Neutrophil (primary cell): Measurements from ENCODE around the gene UBP1.

Source experiments
- H3K27ac ChIP-seq: fragments of 200-600 bp; sonication (generic); 2 replicates; pipeline ENCODE4 v1.5.1; 2016; ENCODE audit warnings: mild to moderate bottlenecking, moderate library complexity
- H3K27me3 ChIP-seq: fragments of 200-600 bp; sonication (generic); 2 replicates; pipeline ENCODE4 v1.6.0; 2016; ENCODE audit warnings: mild to moderate bottlenecking
- H3K36me3 ChIP-seq: fragments of 200-600 bp; sonication (generic); 2 replicates; pipeline ENCODE4 v1.5.1; 2017
- H3K4me1 ChIP-seq, 2 experiments: fragments of 200-600 bp in 1 of 2; sonication (generic) in 1 of 2; 1 replicate in 1 of 2; 2 replicates in 1 of 2; pipeline versions ENCODE4 v1.5.1 to v1.6.1; 2013 to 2016; ENCODE audit warnings: low read depth in 1 of 2, low read length in 1 of 2, mild to moderate bottlenecking in 1 of 2, moderate library complexity in 1 of 2; ENCODE audit not compliant: control insufficient read depth in 1 of 2, insufficient read depth in 1 of 2
- H3K4me3 ChIP-seq, 2 experiments: fragments of 200-600 bp in 1 of 2; sonication (generic) in 1 of 2; 1 replicate in 1 of 2; 2 replicates in 1 of 2; pipeline ENCODE4 v1.5.1; 2013 to 2016; ENCODE audit warnings: low read depth in 1 of 2, low read length in 1 of 2, mild to moderate bottlenecking in 1 of 2, moderate library complexity in 1 of 2
- H3K9me3 ChIP-seq: fragments of 200-600 bp; sonication (generic); 2 replicates; pipeline ENCODE4 v1.5.1; 2016
- TF ChIP-seq, protein P1 (sequence below): fragments of 200-600 bp; sonication (generic); IDR thresholded peaks from 2 replicates; pipeline ENCODE4 v1.5.1; 2016; ENCODE audit warnings: antibody characterized with exemption

The UBP1 gene

DNA sequence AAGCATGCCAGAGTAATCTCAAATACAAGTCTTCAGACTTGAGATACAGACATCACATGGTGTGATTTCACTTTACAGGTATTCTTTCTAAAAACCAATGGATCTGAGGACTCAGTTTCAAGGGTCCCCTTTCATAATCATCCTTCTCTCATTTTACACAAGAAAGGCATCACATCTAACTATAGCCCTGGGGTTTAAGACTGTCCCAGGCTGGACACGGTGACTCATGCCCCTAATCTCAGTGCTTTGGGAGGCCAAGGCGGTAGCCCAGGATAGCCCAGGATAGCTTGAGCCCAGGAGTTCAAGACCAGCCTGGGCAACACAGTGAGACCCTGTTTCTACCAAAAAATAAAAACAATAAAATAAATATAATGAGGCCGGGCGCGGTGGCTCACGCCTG, 36.4 kb downstream of the UBP1 start:
- Histone ChIP-seq H3K27ac (no peak overlapping the region), H3K4me3 (no peak overlapping the region), H3K27me3 (no peaks in the 10 kb centered on the region), H3K36me3 (peaks cover 59% of the 10 kb centered on the region), H3K9me3 (no peaks in the 10 kb centered on the region), H3K4me1 (peaks cover 20 to 24% of the 10 kb centered on the region in 2 experiments)
- TF ChIP-seq, protein P1, sequence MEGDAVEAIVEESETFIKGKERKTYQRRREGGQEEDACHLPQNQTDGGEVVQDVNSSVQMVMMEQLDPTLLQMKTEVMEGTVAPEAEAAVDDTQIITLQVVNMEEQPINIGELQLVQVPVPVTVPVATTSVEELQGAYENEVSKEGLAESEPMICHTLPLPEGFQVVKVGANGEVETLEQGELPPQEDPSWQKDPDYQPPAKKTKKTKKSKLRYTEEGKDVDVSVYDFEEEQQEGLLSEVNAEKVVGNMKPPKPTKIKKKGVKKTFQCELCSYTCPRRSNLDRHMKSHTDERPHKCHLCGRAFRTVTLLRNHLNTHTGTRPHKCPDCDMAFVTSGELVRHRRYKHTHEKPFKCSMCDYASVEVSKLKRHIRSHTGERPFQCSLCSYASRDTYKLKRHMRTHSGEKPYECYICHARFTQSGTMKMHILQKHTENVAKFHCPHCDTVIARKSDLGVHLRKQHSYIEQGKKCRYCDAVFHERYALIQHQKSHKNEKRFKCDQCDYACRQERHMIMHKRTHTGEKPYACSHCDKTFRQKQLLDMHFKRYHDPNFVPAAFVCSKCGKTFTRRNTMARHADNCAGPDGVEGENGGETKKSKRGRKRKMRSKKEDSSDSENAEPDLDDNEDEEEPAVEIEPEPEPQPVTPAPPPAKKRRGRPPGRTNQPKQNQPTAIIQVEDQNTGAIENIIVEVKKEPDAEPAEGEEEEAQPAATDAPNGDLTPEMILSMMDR = no peak

DNA sequence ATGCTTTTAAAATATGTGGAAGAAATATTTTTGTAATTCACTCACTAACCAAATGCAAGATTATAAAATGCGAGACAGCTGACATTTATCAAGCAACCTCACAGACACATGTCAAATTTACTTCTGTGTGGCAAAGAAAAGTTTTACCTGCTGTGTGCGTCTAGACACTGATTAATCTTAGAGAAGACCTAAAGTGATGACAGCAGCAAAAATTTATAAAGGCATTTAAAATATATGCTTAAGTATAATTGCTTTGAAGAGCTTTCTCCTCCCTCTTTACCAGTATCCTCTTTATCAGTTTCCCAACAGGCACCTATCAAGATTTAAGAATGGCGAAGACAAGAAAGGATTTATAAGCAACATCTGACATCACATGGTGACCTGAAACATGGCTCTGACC, 37.3 kb downstream of the UBP1 start:
- TF ChIP-seq, protein P1 = no peak
- H3K4me1 ChIP-seq = peaks cover 20 to 24% of the 10 kb centered on the region in 2 experiments
- H3K27ac ChIP-seq = peak overlapping the region; percentile 69
- H3K9me3 ChIP-seq = no peaks in the 10 kb centered on the region
- H3K4me3 ChIP-seq = no peak overlapping the region
- H3K36me3 ChIP-seq = peaks cover 59% of the 10 kb centered on the region
- no peaks in the 10 kb centered on the region for H3K27me3 ChIP-seq

DNA sequence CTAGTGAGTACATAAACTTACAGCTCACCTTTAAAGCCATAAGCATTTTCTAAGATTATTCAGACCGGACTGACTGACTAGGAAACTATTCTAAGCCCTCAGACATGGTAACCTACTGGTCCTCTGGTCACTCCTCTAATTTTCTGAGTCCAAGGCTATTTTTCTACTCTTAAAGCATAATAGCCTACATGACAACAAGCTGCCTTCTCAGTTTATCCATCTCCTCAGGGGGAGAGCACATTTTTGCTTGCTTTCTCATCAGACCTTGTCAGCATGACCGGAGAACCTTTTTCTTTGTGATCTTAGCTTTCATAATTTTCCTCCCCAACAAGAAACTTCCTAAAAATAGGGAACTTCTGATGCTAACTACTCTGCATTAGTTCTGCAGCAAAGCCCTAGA, 38.4 kb downstream of the UBP1 start:
- Histone ChIP-seq H3K36me3 (peaks cover 62% of the 10 kb centered on the region), H3K27ac (peak overlapping the region; percentile 69), H3K4me3 (no peak overlapping the region), H3K4me1 (peaks cover 20 to 24% of the 10 kb centered on the region in 2 experiments), H3K9me3 (no peaks in the 10 kb centered on the region), H3K27me3 (no peaks in the 10 kb centered on the region)
- TF ChIP-seq, protein P1 = no peak

DNA sequence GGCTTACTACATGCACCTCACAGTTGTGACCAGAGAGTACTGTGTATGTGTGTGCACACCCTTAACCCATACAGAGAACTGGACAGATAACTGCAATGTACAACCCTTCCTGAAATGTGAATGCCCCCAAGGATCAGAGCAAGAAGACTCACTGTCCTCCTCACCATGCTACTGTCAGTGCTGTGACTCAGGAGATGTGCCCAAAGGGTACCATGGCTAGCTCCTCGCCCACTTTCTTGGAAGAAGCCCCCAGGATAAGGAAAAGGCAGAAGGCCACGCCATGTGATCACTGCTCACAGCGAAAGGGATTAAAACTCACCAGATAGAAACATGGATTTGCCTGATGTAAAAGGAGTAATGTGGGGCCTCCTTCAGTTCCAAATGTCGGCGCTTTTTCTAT, 41.8 kb downstream of the UBP1 start:
- Histone ChIP-seq H3K27me3 (no peaks in the 10 kb centered on the region), H3K4me3 (no peak overlapping the region), H3K9me3 (no peaks in the 10 kb centered on the region), H3K4me1 (peaks cover 20 to 24% of the 10 kb centered on the region in 2 experiments), H3K27ac (no peak overlapping the region), H3K36me3 (peaks cover 58% of the 10 kb centered on the region)
- TF ChIP-seq, protein P1 = no peak

DNA sequence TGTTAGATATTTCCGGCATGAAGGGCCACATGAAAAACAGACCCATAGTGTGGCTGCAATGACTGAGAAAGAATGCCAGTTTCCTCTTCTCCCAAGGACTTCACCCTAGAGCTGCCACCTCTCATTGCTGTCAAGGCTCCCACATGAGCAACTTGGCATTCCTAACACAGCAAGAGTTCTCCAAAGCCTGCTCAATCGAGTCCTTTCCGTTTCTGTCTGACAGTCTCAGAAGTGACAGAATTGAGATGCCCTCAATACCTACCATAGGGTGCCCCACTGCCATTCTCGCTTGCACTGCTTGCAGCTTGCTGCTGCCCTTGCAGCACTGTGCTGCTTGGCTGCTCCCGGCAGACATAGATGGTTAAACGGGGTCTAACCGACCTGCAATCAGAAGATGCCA, 44.3 kb downstream of the UBP1 start:
- H3K9me3 ChIP-seq = no peaks in the 10 kb centered on the region
- no peaks in the 10 kb centered on the region for H3K27me3 ChIP-seq
- H3K27ac ChIP-seq = no peak overlapping the region
- H3K36me3 ChIP-seq = peaks cover 83% of the 10 kb centered on the region
- peaks cover 2 to 6% of the 10 kb centered on the region in 2 experiments for H3K4me1 ChIP-seq
- H3K4me3 ChIP-seq = no peak overlapping the region
- TF ChIP-seq, protein P1 = no peak
